HEK293T (cell line): ENCODE results near the gene SLC1A4.

Source experiments
- ARNT ChIP-seq: fragments of 450-650 bp; IDR thresholded peaks from 2 replicates; pipeline ENCODE4 v1.6.1; 2017; ENCODE audit warnings: mild to moderate bottlenecking
- ELF4 ChIP-seq: fragments of 450-650 bp; IDR thresholded peaks from 2 replicates; pipeline ENCODE4 v1.6.1; 2017; ENCODE audit warnings: antibody characterized with exemption
- FOXK2 ChIP-seq: fragments of 450-650 bp; IDR thresholded peaks from 2 replicates; pipeline ENCODE4 v1.6.1; 2016; ENCODE audit warnings: mild to moderate bottlenecking
- FOXM1 ChIP-seq: fragments of 450-650 bp; IDR thresholded peaks from 2 replicates; pipeline ENCODE4 v1.6.1; 2017; ENCODE audit warnings: mild to moderate bottlenecking, borderline replicate concordance
- SP1 ChIP-seq: fragments of 450-650 bp; IDR thresholded peaks from 2 replicates; pipeline ENCODE4 v1.6.1; 2017
- SUZ12 ChIP-seq: fragments of 450-650 bp; IDR thresholded peaks from 2 replicates; pipeline ENCODE4 v1.6.1; 2016; ENCODE audit warnings: mild to moderate bottlenecking
- TARDBP ChIP-seq: fragments of 450-650 bp; IDR thresholded peaks from 2 replicates; pipeline ENCODE4 v1.6.1; 2016
- ZNF384 ChIP-seq: fragments of 450-650 bp; IDR thresholded peaks from 2 replicates; pipeline ENCODE4 v1.6.1; 2016

GRCh38 chr2:65072181-65072970 is 83.2 kb downstream of the SLC1A4 start:
- TF ChIP-seq SUZ12 (no peak), FOXM1 (no peak), ZNF384 (no peak), FOXK2 (no peak), ELF4 (no peak), ARNT (no peak), TARDBP (no peak), SP1 (no peak)
